NB4 (cell line): ENCODE data around the gene FXR1.

Source experiments
- DNase-seq: peaks from one replicate; pipeline ENCODE4 v3.0.0; 2010; ENCODE audit warnings: low read depth
- H3K4me3 ChIP-seq: one replicate; pipeline ENCODE4 v1.5.1; 2011; ENCODE audit warnings: mild to moderate bottlenecking, low read depth, low read length, moderate library complexity
- CTCF ChIP-seq: IDR thresholded peaks from one replicate; pipeline ENCODE4 v1.5.1; 2012; ENCODE audit warnings: low read depth, low read length
- MYC ChIP-seq: IDR thresholded peaks from 2 replicates; pipeline ENCODE4 v1.6.1; 2011; ENCODE audit warnings: low read depth, low read length
- POLR2A ChIP-seq: IDR thresholded peaks from 2 replicates; pipeline ENCODE4 v1.6.1; 2011; ENCODE audit warnings: mild to moderate bottlenecking; ENCODE audit not compliant: insufficient read length; ENCODE audit errors: extremely low read depth
- TF ChIP-seq, protein P1 (sequence below): IDR thresholded peaks from 2 replicates; pipeline ENCODE4 v1.6.1; 2011; ENCODE audit warnings: low read depth, low read length

The FXR1 gene

DNA sequence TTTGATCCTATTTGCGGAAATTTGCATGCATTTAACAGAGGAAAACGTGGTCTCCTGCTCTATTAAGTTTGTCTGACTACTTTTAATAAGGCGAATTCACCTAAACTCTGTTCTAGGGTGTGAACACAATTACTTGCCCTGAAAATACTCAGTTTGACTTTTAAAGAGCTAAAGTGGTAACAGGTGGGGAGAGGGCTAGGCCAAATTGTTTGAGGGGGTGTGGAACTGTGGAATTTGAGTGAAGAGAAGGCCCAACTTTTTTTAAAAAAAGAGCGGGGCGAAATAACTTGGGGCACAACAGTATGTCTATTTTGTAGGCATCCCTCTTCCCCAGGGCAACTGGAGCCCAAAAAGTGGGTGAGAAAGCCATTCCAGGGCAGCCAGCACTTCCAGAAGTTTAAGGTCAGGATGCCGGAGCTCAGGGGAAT is 580 bp upstream of the FXR1 start:
- H3K4me3 ChIP-seq: peak overlapping the region; percentile 89
- TF ChIP-seq, protein P1, sequence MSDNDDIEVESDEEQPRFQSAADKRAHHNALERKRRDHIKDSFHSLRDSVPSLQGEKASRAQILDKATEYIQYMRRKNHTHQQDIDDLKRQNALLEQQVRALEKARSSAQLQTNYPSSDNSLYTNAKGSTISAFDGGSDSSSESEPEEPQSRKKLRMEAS: no peak
- DNase-seq: no peak

- H3K4me3 ChIP-seq: peak overlapping the region; percentile 89
- DNase-seq: no peak
- no peak for TF ChIP-seq POLR2A
- TF ChIP-seq CTCF: no peak
- TF ChIP-seq MYC: no peak
- TF ChIP-seq, protein P1: no peak
Observed at GRCh38 chr3:180913581-180914404, 1.3 kb downstream of the FXR1 start.

- H3K4me3 ChIP-seq: no peak overlapping the region
- no peak for DNase-seq
- TF ChIP-seq MYC (no peak), CTCF (no peak), POLR2A (no peak)
- TF ChIP-seq, protein P1: no peak
Observed at GRCh38 chr3:180918542-180918941, 6.1 kb downstream of the FXR1 start.

DNA sequence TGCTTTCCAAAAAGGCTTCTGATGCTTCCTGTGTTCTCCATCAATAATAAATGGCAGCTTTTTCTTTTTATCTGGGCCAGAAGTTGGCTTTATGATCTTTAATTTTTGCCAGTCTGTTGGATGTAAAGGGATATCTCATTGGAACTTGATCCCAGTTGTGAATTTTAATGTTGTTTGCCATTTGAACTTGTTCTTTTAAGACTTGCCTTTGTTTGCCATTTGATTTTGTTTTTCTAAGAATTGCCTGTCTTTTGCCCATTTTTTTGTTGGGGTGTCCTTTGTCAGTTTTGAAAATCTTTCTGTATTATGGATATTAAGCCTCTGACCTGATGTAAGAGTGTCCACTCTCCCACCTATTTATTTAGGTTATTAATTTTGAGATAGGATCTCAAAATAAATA is 9.8 kb downstream of the FXR1 start:
- no peak for DNase-seq
- no peak overlapping the region for H3K4me3 ChIP-seq
- TF ChIP-seq, protein P1: no peak
- TF ChIP-seq CTCF (no peak), MYC (no peak), POLR2A (no peak)

DNA sequence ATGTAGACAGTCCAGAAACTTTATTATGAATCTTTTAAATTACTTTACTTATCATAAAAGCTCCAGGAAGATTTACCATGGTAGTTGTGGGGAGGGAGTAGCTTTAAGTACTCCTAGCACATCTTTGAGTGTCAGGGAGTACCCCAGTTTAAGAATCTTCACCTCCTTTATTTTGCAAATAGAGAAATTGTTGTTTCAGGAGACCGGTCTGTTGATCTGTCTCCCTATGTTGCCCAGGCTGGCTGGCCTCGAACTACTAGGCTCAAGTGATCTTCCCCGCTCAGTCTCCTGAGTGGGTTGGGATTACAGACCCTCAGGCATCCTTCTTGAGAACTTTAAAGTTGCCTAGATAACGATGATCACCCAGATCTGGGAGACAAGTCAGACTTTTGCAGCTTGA is 11.1 kb downstream of the FXR1 start:
- no peak for TF ChIP-seq CTCF
- TF ChIP-seq POLR2A: no peak
- TF ChIP-seq, protein P1: no peak
- TF ChIP-seq MYC: no peak
- H3K4me3 ChIP-seq: no peak overlapping the region
- no peak for DNase-seq

DNA sequence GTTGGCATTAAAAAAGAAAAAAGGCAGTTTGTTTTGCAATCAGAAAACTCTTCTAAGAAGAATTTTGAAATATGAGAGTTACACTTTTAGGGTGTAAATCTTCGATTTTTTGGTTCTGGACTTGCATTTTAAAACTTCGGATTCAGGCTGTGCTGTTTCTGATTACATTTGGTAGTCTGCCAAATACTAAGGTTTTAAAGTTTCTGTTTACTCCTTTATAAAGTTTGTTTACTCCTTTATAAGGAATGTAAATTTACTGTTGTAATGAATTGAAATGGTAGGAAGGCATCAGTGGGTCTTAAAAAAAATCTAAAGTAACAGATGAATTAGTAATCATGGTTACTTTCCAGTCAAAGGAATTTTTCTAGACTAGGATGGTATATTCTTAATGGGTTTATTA is 14.1 kb downstream of the FXR1 start:
- no peak for DNase-seq
- TF ChIP-seq POLR2A: no peak
- no peak for TF ChIP-seq MYC
- TF ChIP-seq CTCF: no peak
- H3K4me3 ChIP-seq: no peak overlapping the region
